ENCODE results near the gene IQSEC2. TPM values are rescaled to one million over a fixed set of nuclear protein-coding genes. Genes with fewer than 3 reads are reported as not detected.

IQSEC2 gene
- total RNA-seq, result 10 to 100 TPM; 20.4 to 31.8 (median 28.0) TPM

- Histone ChIP-seq H3K4me1 (peaks cover 0 to 44% (median 18%) of the 10 kb centered on the region in 4 donors), H3K4me3 (peak within 1 kb of the TSS; percentile 22 to 51 (median 37)), H3K36me3 (no peaks in the 10 kb centered on the region), H3K9me3 (no peaks in the 10 kb centered on the region), H3K27ac (peak within 1 kb of the TSS in 3 of 4 donors; percentile 78 to 89 (median 85)), H3K27me3 (peaks cover 0 to 14% of the 10 kb centered on the region in 2 donors)
- DNase-seq (ENCODE audit: low spot score in 2 of 2), result peak; percentile 67 to 69
- TF ChIP-seq EP300 (IDR thresholded peaks at IDR 0.05), result no peak
- TF ChIP-seq CTCF (IDR thresholded peaks at IDR 0.05), result no peak
- peak in 1 of 2 donors; percentile 35 for TF ChIP-seq POLR2A (IDR thresholded peaks at IDR 0.05)
- 7% methylated on average over 4 to 6 of the region's 9 CpGs for WGBS, 2 donors
Observed at GRCh38 chrX:53281321-53281822, at the start of gene IQSEC2. IQSEC2 (minus strand) TSS chrX:53281584.

DNA sequence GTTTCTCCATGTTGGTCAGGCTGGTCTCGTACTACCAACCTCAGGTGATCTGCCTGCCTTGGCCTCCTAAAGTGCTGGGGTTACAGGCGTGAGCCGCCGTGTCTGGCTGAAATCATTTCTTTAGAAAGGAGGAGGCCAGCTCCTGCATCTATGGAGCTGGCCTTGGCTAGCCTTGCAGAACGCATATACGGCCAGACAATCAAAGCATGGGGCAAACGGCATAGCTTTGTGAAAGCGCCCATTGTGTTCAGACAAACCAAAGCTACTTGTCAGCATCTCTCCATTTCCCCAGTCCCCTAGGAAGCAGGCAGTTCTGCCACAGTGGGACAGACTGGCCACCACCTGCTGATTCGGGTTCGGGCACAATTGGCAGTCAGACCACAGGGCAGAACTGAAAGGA lies 48.9 kb upstream of the IQSEC2 start:
- 51 to 62% methylated on average over 10 of the region's 10 CpGs for WGBS, 2 donors
- H3K27me3 ChIP-seq, result peaks cover 0 to 66% of the 10 kb centered on the region in 2 donors
- no peak for DNase-seq (ENCODE audit: low spot score in 2 of 2)

DNA sequence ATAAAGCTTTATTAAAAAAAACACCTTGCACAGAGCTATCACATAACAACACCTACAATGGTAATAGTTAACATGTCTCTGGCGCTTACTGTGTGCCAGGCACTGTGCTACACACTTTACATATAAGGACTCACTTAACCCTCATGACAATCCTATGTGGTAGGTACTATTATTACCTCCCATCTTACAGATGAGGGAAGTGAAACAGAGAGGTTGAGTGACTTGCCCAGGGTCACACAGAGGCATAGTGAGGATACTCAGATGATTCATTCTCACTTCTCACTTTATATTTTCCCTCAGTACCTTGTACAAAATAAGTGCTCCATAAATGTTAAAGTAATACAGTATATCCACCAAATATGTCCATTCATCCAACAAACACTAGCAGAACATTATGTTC lies 43.4 kb upstream of the IQSEC2 start:
- no peak for TF ChIP-seq CTCF (IDR thresholded peaks at IDR 0.05)
- no peak for TF ChIP-seq EP300 (IDR thresholded peaks at IDR 0.05)
- no peak for TF ChIP-seq POLR2A (IDR thresholded peaks at IDR 0.05)

More for the DNA sequence above, 48.9 kb upstream of the IQSEC2 start:
- Histone ChIP-seq H3K4me3 (no peak overlapping the region), H3K4me1 (no peaks in the 10 kb centered on the region), H3K36me3 (no peaks in the 10 kb centered on the region), H3K27ac (no peak overlapping the region), H3K9me3 (no peaks in the 10 kb centered on the region)
- TF ChIP-seq POLR2A (IDR thresholded peaks at IDR 0.05), result no peak
- TF ChIP-seq CTCF (IDR thresholded peaks at IDR 0.05), result no peak
- TF ChIP-seq EP300 (IDR thresholded peaks at IDR 0.05), result no peak

GRCh38 chrX:53324085-53324484 lies 42.7 kb upstream of the IQSEC2 start:
- DNase-seq (ENCODE audit: low spot score in 2 of 2), result no peak
- Histone ChIP-seq H3K27ac (no peak overlapping the region), H3K36me3 (no peaks in the 10 kb centered on the region), H3K9me3 (no peaks in the 10 kb centered on the region), H3K4me1 (peaks cover 0 to 12% (median 0%) of the 10 kb centered on the region in 4 donors), H3K4me3 (no peak overlapping the region), H3K27me3 (peaks cover 0 to 72% of the 10 kb centered on the region in 2 donors)
- TF ChIP-seq POLR2A (IDR thresholded peaks at IDR 0.05), result no peak
- no peak for TF ChIP-seq CTCF (IDR thresholded peaks at IDR 0.05)
- TF ChIP-seq EP300 (IDR thresholded peaks at IDR 0.05), result no peak
- WGBS, 2 donors, result 91 to 92% methylated on average over 2 of the region's 2 CpGs

More for the DNA sequence above, 43.4 kb upstream of the IQSEC2 start:
- peaks cover 0 to 5% (median 0%) of the 10 kb centered on the region in 4 donors for H3K4me1 ChIP-seq
- H3K27me3 ChIP-seq, result peaks cover 0 to 69% of the 10 kb centered on the region in 2 donors
- no peak for DNase-seq (ENCODE audit: low spot score in 2 of 2)
- no peak overlapping the region for H3K27ac ChIP-seq
- no peaks in the 10 kb centered on the region for H3K36me3 ChIP-seq
- WGBS, 2 donors, result 86 to 100% methylated on average over 1 of the region's 1 CpG
- no peaks in the 10 kb centered on the region for H3K9me3 ChIP-seq
- no peak overlapping the region for H3K4me3 ChIP-seq

DNA sequence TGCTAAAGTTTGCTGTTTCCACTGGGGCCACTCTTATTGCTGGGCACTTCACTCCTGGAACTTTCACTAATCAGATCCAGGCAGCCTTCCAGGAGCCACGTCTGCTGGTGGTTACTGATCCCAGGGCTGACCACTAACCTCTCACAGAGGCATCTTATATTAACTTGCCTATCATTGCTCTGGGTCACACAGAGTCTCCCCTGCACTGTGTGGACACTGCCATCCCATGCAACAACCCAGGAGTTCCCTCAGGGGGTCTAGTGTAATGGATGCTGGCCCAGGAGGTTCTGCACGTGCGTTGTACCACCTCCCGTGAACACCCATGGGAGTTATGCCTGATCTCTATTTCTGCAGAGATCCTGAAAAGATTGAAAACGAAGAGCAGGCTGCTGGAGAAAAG lies 41.8 kb upstream of the IQSEC2 start:
- Histone ChIP-seq H3K4me3 (no peak overlapping the region), H3K27me3 (peaks cover 0 to 81% of the 10 kb centered on the region in 2 donors), H3K4me1 (peaks cover 0 to 14% (median 0%) of the 10 kb centered on the region in 4 donors), H3K9me3 (no peaks in the 10 kb centered on the region), H3K36me3 (no peaks in the 10 kb centered on the region), H3K27ac (no peak overlapping the region)
- DNase-seq (ENCODE audit: low spot score in 2 of 2), result no peak
- 56 to 72% methylated on average over 4 to 5 of the region's 5 CpGs for WGBS, 2 donors
- TF ChIP-seq EP300 (IDR thresholded peaks at IDR 0.05), result no peak
- TF ChIP-seq POLR2A (IDR thresholded peaks at IDR 0.05), result no peak
- no peak for TF ChIP-seq CTCF (IDR thresholded peaks at IDR 0.05)
